IMR-90 (cell line): ENCODE results near the gene DBNL.

ENCODE experiments used
- CEBPB ChIP-seq: IDR thresholded peaks from 2 replicates; pipeline ENCODE4 v1.6.1; 2012; ENCODE audit warnings: low read depth, low read length, improper control_type of control experiment
- CTCF ChIP-seq: conservative IDR thresholded peaks from 2 replicates; pipeline ENCODE4 v1.5.1; 2012; ENCODE audit warnings: mild to moderate bottlenecking, low read depth, low read length, improper control_type of control experiment
- POLR2A ChIP-seq: IDR thresholded peaks from 2 replicates; pipeline ENCODE4 v1.6.1; 2012; ENCODE audit warnings: mild to moderate bottlenecking, low read depth, low read length
- RCOR1 ChIP-seq: IDR thresholded peaks from 2 replicates; pipeline ENCODE4 v1.6.1; 2012; ENCODE audit warnings: mild to moderate bottlenecking, low read length, improper control_type of control experiment; ENCODE audit not compliant: insufficient replicate concordance
- RFX5 ChIP-seq: IDR thresholded peaks from 2 replicates; pipeline ENCODE4 v1.8.0; 2012; ENCODE audit warnings: low read depth, mild to moderate bottlenecking, low read length, moderate library complexity
- SMC3 ChIP-seq: fragments of 150-350 bp; IDR thresholded peaks from 2 replicates; pipeline ENCODE4 v1.6.1; 2016; ENCODE audit warnings: low read depth, mild to moderate bottlenecking, antibody characterized with exemption, low read length, moderate library complexity
- TF ChIP-seq, protein P1 (sequence below): fragments of 150-350 bp; IDR thresholded peaks from 2 replicates; pipeline ENCODE4 v1.6.1; 2017; ENCODE audit warnings: mild to moderate bottlenecking, antibody characterized with exemption, low read length, low read depth

DNA sequence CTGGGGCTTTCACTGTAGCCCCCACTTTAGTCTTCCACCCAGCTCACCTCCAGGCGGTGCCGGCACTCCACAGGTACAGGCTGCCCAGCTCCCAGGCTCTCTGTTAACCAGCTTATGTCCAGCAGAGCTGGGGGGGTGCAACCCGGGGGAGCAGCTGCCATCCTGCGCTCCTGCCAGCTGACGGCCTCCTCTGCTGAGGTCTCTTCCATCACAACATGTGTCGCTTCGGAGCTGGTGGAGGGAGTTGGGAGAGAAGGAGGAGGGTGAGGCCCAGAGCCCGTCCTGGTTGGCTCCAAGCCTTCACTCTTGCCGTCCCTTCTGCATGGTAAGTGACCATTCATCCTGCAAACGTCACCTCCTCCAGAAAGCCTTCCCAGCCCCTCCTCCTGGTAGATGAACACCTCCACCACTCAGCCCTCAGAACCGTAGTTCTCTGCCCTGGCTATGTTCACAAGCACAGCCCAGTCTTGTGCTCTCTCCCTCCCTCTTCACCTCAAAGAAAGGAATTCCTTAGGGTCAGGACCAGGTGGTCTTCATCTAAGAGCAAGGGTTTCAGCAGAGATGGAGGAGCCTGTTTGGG lies 36.3 kb downstream of the DBNL start:
- TF ChIP-seq CTCF = no peak
- no peak for TF ChIP-seq RCOR1
- TF ChIP-seq RFX5 = no peak
- no peak for TF ChIP-seq POLR2A
- no peak for TF ChIP-seq CEBPB
- TF ChIP-seq, protein P1, sequence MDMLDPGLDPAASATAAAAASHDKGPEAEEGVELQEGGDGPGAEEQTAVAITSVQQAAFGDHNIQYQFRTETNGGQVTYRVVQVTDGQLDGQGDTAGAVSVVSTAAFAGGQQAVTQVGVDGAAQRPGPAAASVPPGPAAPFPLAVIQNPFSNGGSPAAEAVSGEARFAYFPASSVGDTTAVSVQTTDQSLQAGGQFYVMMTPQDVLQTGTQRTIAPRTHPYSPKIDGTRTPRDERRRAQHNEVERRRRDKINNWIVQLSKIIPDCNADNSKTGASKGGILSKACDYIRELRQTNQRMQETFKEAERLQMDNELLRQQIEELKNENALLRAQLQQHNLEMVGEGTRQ = no peak
- TF ChIP-seq SMC3 = no peak
